ENCODE measurements around the gene MAPK13. TPM values are rescaled to one million over a fixed set of nuclear protein-coding genes. Genes with fewer than 3 reads are reported as not detected.

Gene MAPK13
- total RNA-seq, 1 donor from 2014 or later, result 72.2 TPM

DNA sequence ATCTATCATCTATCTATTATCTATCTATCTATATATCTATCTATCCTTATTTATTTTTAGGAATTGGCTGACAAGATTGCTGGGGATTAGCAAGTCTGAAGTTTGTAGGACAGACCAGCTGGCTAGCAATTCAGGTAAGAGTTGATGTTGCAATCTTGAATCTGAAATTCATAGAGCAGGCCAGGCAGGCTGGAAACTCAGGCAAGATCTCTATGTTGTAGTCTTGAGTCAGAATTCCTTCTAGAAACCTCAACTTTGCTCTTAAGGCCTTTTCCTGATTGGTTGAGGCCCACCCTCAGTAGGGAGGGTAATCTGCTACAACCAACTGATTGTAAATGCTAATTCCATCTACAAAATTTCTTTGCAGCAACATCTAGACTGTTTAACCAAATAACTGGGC, 19.2 kb downstream of the MAPK13 start:
- DNase-seq (ENCODE audit: low spot score), result no peak

- DNase-seq (ENCODE audit: low spot score), result no peak
These were observed 20.0 kb downstream of the MAPK13 start for GRCh38 chr6:36150283-36150682.

- no peak for DNase-seq (ENCODE audit: low spot score)
These were observed 24.0 kb downstream of the MAPK13 start for GRCh38 chr6:36154286-36154685.

GRCh38 chr6:36155662-36156061, 25.3 kb downstream of the MAPK13 start:
- DNase-seq (ENCODE audit: low spot score), result no peak

DNA sequence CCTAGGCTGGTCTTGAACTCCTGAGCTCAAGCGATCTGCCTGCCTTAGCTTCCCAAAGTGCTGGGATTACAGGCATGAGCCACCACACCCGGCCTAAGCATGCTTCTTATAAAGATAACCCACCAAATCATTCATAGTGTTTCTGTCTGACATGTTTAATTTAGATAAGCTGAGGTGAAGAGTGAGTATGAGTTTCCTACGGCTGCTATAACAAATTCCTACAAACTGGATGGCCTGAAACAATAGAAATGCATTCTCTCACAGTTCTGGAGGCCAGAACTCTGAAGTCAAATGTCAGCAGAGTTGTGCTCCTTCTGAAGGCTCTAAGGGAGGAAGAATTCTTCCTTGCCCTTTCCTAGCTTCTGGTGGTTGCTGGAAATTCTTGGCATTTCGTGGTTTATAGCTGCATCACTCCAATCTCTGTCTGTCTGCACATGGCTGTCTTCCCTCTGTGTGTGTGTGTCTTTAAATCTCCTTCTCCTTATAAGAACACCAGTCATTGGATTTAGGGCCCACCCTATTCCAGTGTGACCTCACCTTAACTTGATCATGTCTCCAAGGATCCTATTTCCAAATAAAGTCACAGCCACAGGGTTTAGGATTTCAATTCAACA, 29.9 kb downstream of the MAPK13 start:
- DNase-seq (ENCODE audit: low spot score), result no peak

GRCh38 chr6:36169023-36170007, 39.0 kb downstream of the MAPK13 start:
- DNase-seq (ENCODE audit: low spot score), result no peak

- DNase-seq (ENCODE audit: low spot score), result no peak
These were observed 40.4 kb downstream of the MAPK13 start for GRCh38 chr6:36170704-36171103.

- no peak for DNase-seq (ENCODE audit: low spot score)
These were observed 41.3 kb downstream of the MAPK13 start for GRCh38 chr6:36171573-36171972.

GRCh38 chr6:36177166-36177565, 46.9 kb downstream of the MAPK13 start:
- DNase-seq (ENCODE audit: low spot score), result no peak

GRCh38 chr6:36178544-36178943, 48.2 kb downstream of the MAPK13 start:
- DNase-seq (ENCODE audit: low spot score), result no peak

GRCh38 chr6:36180126-36180525, 49.8 kb downstream of the MAPK13 start:
- DNase-seq (ENCODE audit: low spot score), result no peak

DNA sequence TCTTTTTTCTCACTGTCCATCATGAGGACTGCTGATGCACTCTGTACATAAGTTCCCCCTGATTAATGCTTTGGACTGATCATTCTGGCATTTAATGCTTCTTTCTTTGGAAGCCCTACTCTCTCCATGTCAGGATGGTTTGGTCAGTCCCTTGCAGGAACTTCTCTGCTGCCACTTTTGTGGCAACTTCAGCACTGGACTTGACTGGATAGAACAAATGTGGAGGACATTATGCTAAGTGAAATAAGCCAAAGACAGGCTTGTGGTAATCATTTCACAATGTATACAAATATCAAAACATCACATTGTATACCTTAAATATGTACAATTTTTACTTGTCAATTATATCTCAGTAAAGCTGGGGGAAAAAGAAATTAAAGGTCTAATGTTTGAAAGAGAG, 54.0 kb downstream of the MAPK13 start:
- DNase-seq (ENCODE audit: low spot score), result no peak

DNA sequence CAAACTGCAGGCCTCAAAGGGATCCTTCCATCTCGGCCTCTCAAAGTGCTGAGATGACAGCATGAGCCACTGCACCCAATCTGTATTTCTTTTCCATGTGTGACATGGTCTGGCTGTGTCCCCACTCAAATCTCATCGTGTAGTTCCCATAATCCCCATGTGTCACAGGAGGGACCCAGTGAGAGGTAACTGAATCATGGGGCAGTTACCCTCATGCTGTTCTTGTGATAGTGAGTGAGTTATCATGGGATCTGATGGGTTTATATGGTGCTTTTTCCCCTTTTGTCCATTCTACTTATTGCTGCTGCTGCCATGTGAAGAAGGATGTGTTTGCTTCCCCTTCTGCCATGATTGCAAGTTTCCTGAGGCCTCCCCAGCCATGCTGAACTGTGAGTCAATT, 55.9 kb downstream of the MAPK13 start:
- DNase-seq (ENCODE audit: low spot score), result no peak

GRCh38 chr6:36187446-36187845, 57.1 kb downstream of the MAPK13 start:
- no peak for DNase-seq (ENCODE audit: low spot score)

Other genes starting within 250 kb of the MAPK13 start
- gene SRPK1, start 209.4 kb upstream of the MAPK13 start, total RNA-seq, result 39.9 TPM
- not detected for gene SLC26A8, start 105.9 kb upstream of the MAPK13 start, total RNA-seq
- 62.7 TPM for gene MAPK14, start 102.7 kb upstream of the MAPK13 start, total RNA-seq
- 47.0 TPM for gene BRPF3, start 66.2 kb downstream of the MAPK13 start, total RNA-seq
- gene PNPLA1, start 139.5 kb downstream of the MAPK13 start, total RNA-seq, result 0.14 TPM
- 7.4 TPM for gene BNIP5, start 206.4 kb downstream of the MAPK13 start, total RNA-seq